Fibroblast of the aortic adventitia (primary cell): Measurements from ENCODE around the gene NR2C2. TPM values are rescaled to one million over a fixed set of nuclear protein-coding genes. Genes with fewer than 3 reads are reported as not detected.

Experiments
- DNase-seq: peaks from one replicate; pipeline ENCODE4 v3.0.0-alpha.2; 2010; ENCODE audit warnings: low read depth
- H3K4me3 ChIP-seq: 2 replicates; pipeline ENCODE4 v1.5.1; 2011; ENCODE audit warnings: low read depth, mild to moderate bottlenecking, control low read depth, low read length, moderate library complexity
- total RNA-seq: library from RNA; depleted of rRNA; stranded (reverse); fragments of >200 nt; gene quantifications from 2 replicates; pipeline ENCODE4 v1.2.3, GENCODE V29; 2012; ENCODE audit warnings: low replicate concordance
- TF ChIP-seq, protein P1 (sequence below): IDR thresholded peaks from 2 replicates; pipeline ENCODE4 v1.5.1; 2011; ENCODE audit warnings: mild to moderate bottlenecking, low read length, control low read depth, inconsistent platforms; ENCODE audit not compliant: insufficient read depth

Gene NR2C2
- total RNA-seq, 1 donor, result 33.8 TPM

- H3K4me3 ChIP-seq, result no peak overlapping the region
- TF ChIP-seq, protein P1, sequence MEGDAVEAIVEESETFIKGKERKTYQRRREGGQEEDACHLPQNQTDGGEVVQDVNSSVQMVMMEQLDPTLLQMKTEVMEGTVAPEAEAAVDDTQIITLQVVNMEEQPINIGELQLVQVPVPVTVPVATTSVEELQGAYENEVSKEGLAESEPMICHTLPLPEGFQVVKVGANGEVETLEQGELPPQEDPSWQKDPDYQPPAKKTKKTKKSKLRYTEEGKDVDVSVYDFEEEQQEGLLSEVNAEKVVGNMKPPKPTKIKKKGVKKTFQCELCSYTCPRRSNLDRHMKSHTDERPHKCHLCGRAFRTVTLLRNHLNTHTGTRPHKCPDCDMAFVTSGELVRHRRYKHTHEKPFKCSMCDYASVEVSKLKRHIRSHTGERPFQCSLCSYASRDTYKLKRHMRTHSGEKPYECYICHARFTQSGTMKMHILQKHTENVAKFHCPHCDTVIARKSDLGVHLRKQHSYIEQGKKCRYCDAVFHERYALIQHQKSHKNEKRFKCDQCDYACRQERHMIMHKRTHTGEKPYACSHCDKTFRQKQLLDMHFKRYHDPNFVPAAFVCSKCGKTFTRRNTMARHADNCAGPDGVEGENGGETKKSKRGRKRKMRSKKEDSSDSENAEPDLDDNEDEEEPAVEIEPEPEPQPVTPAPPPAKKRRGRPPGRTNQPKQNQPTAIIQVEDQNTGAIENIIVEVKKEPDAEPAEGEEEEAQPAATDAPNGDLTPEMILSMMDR, result no peak
- DNase-seq, result no peak
Observed at GRCh38 chr3:15045667-15046066, 98.3 kb downstream of the NR2C2 start.

DNA sequence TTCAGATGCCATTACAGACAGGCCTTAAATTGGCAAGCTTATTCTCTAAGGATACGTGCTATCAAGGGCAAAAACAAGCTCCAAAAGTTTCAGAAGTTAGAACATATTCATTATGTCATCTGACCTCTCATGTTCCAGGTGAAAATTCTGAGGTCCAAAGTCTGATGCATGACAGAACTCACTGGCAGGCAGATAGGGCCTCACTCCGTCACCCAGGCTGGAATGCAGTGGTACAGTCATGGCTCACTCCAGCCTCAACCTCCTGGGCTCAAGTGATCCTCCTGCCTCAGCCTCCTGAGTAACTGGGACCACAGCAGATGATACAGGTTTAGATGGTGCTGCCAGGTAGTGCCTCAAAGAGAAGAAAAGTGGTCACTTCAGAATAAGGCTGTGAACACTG lies 102.2 kb downstream of the NR2C2 start:
- TF ChIP-seq, protein P1, result no peak
- no peak for DNase-seq
- no peak overlapping the region for H3K4me3 ChIP-seq

- no peak overlapping the region for H3K4me3 ChIP-seq
- TF ChIP-seq, protein P1, result no peak
- DNase-seq, result no peak
Observed at GRCh38 chr3:15050405-15051092, 103.2 kb downstream of the NR2C2 start.

GRCh38 chr3:15051531-15051930 lies 104.1 kb downstream of the NR2C2 start:
- peak; percentile 13 for DNase-seq
- TF ChIP-seq, protein P1, result peak; percentile 63
- H3K4me3 ChIP-seq, result no peak overlapping the region

DNA sequence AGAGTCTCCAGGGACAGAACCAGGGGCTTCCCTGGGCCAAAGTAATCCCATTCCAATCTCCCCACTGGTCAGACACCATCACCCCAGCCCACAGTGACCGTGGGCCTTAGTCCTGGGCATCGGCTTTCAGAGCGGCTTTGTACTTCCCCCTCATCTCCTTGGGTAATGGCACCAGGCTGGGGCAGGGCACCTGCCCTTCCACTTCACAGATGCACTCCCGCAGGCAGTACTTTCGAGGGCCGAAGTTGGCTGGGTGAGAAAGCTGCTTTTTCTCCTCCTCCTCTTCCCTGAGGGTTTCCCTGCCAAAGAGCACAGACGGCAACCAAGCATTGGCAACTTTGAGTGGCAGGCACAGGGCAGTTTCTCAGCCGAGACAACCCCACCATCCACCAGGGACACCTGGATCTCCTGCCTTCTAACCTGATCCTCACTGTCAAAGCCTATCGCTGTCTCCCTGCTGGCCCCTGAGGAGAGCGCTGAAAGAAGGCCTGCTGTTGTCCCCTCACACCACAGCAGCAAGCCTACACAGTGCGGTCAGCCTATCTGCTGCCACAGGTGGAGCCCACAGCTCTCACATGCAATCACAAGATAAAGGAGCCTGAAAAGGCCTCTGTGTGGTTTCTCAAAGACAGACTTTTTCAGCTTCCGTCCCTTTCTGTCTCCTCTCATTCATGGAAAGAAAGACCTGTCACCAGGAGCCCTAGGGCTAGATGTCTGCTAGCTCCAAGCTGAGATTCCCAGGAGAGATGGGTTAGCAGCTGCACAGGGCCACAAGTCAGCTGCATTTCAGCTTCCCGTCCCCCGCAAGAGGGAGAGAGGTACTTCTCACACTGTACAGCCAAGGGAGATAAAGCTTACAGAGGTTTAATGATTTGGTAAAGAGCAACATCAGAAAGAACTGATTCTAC lies 105.2 kb downstream of the NR2C2 start:
- DNase-seq, result no peak
- TF ChIP-seq, protein P1, result no peak
- H3K4me3 ChIP-seq, result no peak overlapping the region

- TF ChIP-seq, protein P1, result no peak
- no peak for DNase-seq
- H3K4me3 ChIP-seq, result no peak overlapping the region
Observed at GRCh38 chr3:15053541-15053940, 106.2 kb downstream of the NR2C2 start.
